Heart left ventricle (tissue), 13 donors: ENCODE data around the gene SOD3.

Source experiments
- CTCF ChIP-seq, 12 donors: fragments of 200-600 bp; sonication (generic) in 4 of 12; IDR thresholded peaks; one replicate each; pipeline versions ENCODE4 v1.5.0 to v1.8.0; 2018 to 2022; ENCODE audit warnings: antibody characterized with exemption in 12 of 12, mild to moderate bottlenecking in 5 of 12
- POLR2A ChIP-seq, 2 donors: fragments of 450-650 bp; IDR thresholded peaks; one replicate each; pipeline ENCODE4 v1.6.1; 2017; ENCODE audit warnings: antibody characterized with exemption in 2 of 2, mild to moderate bottlenecking in 2 of 2, moderate library complexity in 2 of 2
- donor health status: ischemic (EF 13 %, LVEDD 7.1; RV severe dilation, severe dysfunction).
- donor health status: DM: no; HTN: yes; CAD: no.
- donor health status: DM: no; HTN: no; CAD: no.
- donor health status: ischemic (EF 25% LVEDD 6.9; RV normal size, moderate dysfunction).
- donor health status: ischemic (EF 25% LVEDD 5.7; RV mildly dilated, moderate dysfunction).
- donor health status: ischemic (EF 35%, LVEDD 5.7; RV mildly dilated, moderate dysfunction).
- donor health status: nonischemic (EF 11% LVEDD 7.7; RV severe dilation, severe dysfunction).
- donor health status: DM: yes; HTN: yes; CAD: no.
- donor health status: PGD.
- donor health status: ischemic (EF 29% LVEDD 5.4; RV normal size, mild dysfunction).
- donor health status: nonischemic (EF 23%, LVEDD 6.1; RV moderate dilation, normal function).

GRCh38 chr4:24791043-24791442 is 4.3 kb upstream of the SOD3 start:
- TF ChIP-seq CTCF (IDR thresholded peaks at IDR 0.05) (no peak), POLR2A (IDR thresholded peaks at IDR 0.05) (no peak)
